Left kidney (tissue), 1 donor: ENCODE data around the gene SLAIN1. TPM values are rescaled to one million over a fixed set of nuclear protein-coding genes. Genes with fewer than 3 reads are reported as not detected.

Experiments
- polyA plus RNA-seq: library from polyadenylated mRNA; unstranded; fragments of 120-200 nt; gene quantifications from one replicate; pipeline ENCODE4 v1.2.1, GENCODE V29; 2013; ENCODE audit not compliant: insufficient read length

Gene SLAIN1
- polyA plus RNA-seq, 1 donor = 23.1 TPM

Other genes starting within 250 kb of the SLAIN1 start
- gene SCEL, start 162.0 kb upstream of the SLAIN1 start, polyA plus RNA-seq = not detected
- gene EDNRB, start 221.1 kb downstream of the SLAIN1 start, polyA plus RNA-seq = 68.2 TPM